Measurements from ENCODE around the gene ORAI2. TPM values are rescaled to one million over a fixed set of nuclear protein-coding genes. Genes with fewer than 3 reads are reported as not detected.
A peak's percentile ranks its signal among the peaks of the same experiment; 100 is the strongest.

Gene ORAI2
- total and polyA plus RNA-seq, 2 of the 13 experiments (the other 11 are each of a cell fraction or from before 2014, with no cell fraction given), result 3.0 to 6.0 TPM

GRCh38 chr7:102464577-102465280, 31.4 kb downstream of the ORAI2 start, which contains the start of the genes ALKBH4 and LRWD1 (continued):
- TF ChIP-seq FOSL1 (CRISPR knock-in tag; IDR thresholded peaks at IDR 0.05; ENCODE audit: borderline replicate concordance), result no peak
- TF ChIP-seq TFE3 (CRISPR knock-in tag; IDR thresholded peaks at IDR 0.05), result peak; percentile 27; the same call in 1 of the 2 replicates
- peak; percentile 75; the same call in 1 of the 2 replicates for TF ChIP-seq HOXA9 (CRISPR knock-in tag; IDR thresholded peaks at IDR 0.05; ENCODE audit: borderline replicate concordance)
- TF ChIP-seq ZNF792 (CRISPR knock-in tag; IDR thresholded peaks at IDR 0.05), result no peak
- no peak for TF ChIP-seq ZNF142 (CRISPR knock-in tag; IDR thresholded peaks at IDR 0.05)
- TF ChIP-seq YEATS2 (CRISPR knock-in tag; IDR thresholded peaks at IDR 0.05; ENCODE audit: borderline replicate concordance), result no peak
- no peak for TF ChIP-seq ZNF598 (CRISPR knock-in tag; IDR thresholded peaks at IDR 0.05; ENCODE audit: borderline replicate concordance)
- no peak for TF ChIP-seq TCF12 (IDR thresholded peaks at IDR 0.05)
- no peak for TF ChIP-seq TCF12 (CRISPR knock-in tag; IDR thresholded peaks at IDR 0.05)
- no peak for TF ChIP-seq TEAD2 (CRISPR knock-in tag; IDR thresholded peaks at IDR 0.05)
- no peak for TF ChIP-seq ZNF207 (IDR thresholded peaks at IDR 0.05; ENCODE audit: borderline replicate concordance)
- TF ChIP-seq FOXP4 (CRISPR knock-in tag; IDR thresholded peaks at IDR 0.05), result no peak
- peak; percentile 61; the same call in 1 of the 2 replicates for TF ChIP-seq ZBTB38 (CRISPR knock-in tag; IDR thresholded peaks at IDR 0.05)
- no peak for TF ChIP-seq U2AF2 (IDR thresholded peaks at IDR 0.05; ENCODE audit: low read depth, low read length)
- TF ChIP-seq ZNF564 (CRISPR knock-in tag; IDR thresholded peaks at IDR 0.05), result 0 out of 2 replicates have a peak, but pooled peaks have one; percentile 24
- TF ChIP-seq CENPT (CRISPR knock-in tag; IDR thresholded peaks at IDR 0.05; ENCODE audit: low read depth), result peak; percentile 79; the same call in 1 of the 2 replicates
- TF ChIP-seq ZNF562 (CRISPR knock-in tag; IDR thresholded peaks at IDR 0.05; ENCODE audit: borderline replicate concordance), result no peak
- no peak for TF ChIP-seq KLF12 (CRISPR knock-in tag; IDR thresholded peaks at IDR 0.05; ENCODE audit: borderline replicate concordance)
- TF ChIP-seq THRA (CRISPR knock-in tag; IDR thresholded peaks at IDR 0.05; ENCODE audit: borderline replicate concordance), result no peak
- TF ChIP-seq HMG20A (CRISPR knock-in tag; IDR thresholded peaks at IDR 0.05; ENCODE audit: borderline replicate concordance), result no peak

Measured in HepG2 (cell line).